Measurements from ENCODE around the gene KCNIP4. TPM values are rescaled to one million over a fixed set of nuclear protein-coding genes. Genes with fewer than 3 reads are reported as not detected.
A peak's percentile ranks its signal among the peaks of the same experiment; 100 is the strongest.

The KCNIP4 gene
- polyA plus RNA-seq, 4 donors: 10.6 to 18.3 (median 15.5) TPM

- DNase-seq (ENCODE audit: low read depth in 4 of 4, low spot score in 3 of 4): no peak
Measured at GRCh38 chr4:21628916-21629610, 319.5 kb downstream of the KCNIP4 start.

GRCh38 chr4:21628116-21628670, 320.4 kb downstream of the KCNIP4 start:
- no peak for DNase-seq (ENCODE audit: low read depth in 4 of 4, low spot score in 3 of 4)

GRCh38 chr4:21625447-21625846, 323.1 kb downstream of the KCNIP4 start:
- DNase-seq (ENCODE audit: low read depth in 4 of 4, low spot score in 3 of 4): no peak

- no peak for DNase-seq (ENCODE audit: low read depth in 4 of 4, low spot score in 3 of 4)
Measured at GRCh38 chr4:21605006-21605405, 343.6 kb downstream of the KCNIP4 start.

DNA sequence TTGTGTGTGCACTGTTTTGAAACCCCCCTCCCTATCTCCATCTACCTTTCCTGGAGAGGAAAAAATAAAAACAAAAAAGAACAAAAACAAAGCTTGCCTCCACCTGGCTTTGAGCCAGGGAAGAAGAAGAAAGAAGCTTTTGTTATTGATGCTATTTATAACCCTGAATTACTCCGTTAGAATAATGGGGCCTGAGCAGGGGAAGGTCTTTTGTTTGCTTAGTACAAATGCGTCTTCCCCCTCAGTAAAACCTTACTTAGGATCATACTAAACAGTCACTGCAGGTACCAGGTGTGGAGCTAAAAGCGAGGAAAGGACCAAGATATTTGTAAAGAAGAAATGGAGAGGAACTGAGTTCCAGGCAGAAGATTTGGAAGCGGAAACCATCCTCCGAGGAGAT, 352.1 kb downstream of the KCNIP4 start:
- no peak for DNase-seq (ENCODE audit: low read depth in 4 of 4, low spot score in 3 of 4)

- no peak for DNase-seq (ENCODE audit: low read depth in 4 of 4, low spot score in 3 of 4)
Measured at GRCh38 chr4:21593671-21594001, 354.9 kb downstream of the KCNIP4 start.

DNA sequence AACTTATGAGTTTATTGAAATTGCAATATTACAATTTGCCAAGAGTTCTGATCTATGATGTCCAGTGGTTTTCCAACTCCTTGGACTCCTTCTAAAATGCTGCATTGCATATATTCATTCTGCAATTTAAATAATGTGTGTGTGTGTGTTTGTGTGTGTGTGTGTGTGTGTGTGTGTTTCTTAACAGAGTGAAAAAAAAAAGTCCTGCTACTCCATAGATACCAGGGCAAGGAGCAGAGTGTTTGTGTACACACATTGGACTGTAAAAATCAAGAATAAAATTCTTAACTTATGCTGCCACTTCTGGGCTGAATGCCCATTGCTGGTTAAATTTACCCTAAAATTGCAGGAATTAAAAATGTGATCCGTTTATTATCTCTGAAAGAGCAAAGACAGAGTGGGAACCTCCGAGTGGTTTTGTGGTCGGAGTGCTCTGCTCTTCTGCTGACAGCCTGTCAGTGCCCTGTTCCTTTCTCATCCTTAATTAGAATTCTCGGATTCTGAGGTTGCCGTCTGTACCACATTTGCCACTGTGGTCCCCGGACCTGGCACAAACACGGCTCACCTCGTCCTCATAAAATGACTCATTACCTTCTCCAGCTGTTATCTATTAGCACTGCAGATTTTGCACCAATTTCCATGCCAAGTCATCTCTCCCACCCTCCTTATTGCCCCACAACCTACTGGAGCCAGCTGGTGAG, 355.5 kb downstream of the KCNIP4 start:
- DNase-seq (ENCODE audit: low read depth in 4 of 4, low spot score in 3 of 4): no peak

- DNase-seq (ENCODE audit: low read depth in 4 of 4, low spot score in 3 of 4): no peak
Measured at GRCh38 chr4:21577056-21577455, 371.5 kb downstream of the KCNIP4 start.

- no peak for DNase-seq (ENCODE audit: low read depth in 4 of 4, low spot score in 3 of 4)
Measured at GRCh38 chr4:21571100-21571499, 377.5 kb downstream of the KCNIP4 start.

- DNase-seq (ENCODE audit: low read depth in 4 of 4, low spot score in 3 of 4): no peak
Measured at GRCh38 chr4:21569638-21570037, 378.9 kb downstream of the KCNIP4 start.

GRCh38 chr4:21555083-21555482, 393.5 kb downstream of the KCNIP4 start:
- no peak for DNase-seq (ENCODE audit: low read depth in 4 of 4, low spot score in 3 of 4)

GRCh38 chr4:21554500-21554899, 394.1 kb downstream of the KCNIP4 start:
- DNase-seq (ENCODE audit: low read depth in 4 of 4, low spot score in 3 of 4): no peak

GRCh38 chr4:21554066-21554465, 394.5 kb downstream of the KCNIP4 start:
- no peak for DNase-seq (ENCODE audit: low read depth in 4 of 4, low spot score in 3 of 4)

DNA sequence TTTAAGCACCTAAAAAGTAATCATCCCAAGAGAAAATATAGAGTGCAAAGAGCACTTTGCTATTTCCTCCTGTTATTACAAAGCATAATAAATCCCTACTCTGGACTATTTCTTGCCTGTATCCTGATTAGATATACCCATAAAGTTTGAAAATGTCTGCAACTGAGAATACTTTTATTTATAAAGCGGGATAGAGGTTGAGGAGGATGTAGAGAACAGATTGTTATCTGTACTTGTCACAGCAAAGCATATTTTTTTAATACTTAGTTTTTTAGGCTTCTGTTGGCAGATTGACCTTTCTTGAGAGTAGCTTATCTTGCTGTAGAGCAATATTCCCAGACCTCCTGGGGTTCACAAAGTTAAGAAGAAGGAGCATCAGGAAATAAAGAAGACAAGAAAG, 396.1 kb downstream of the KCNIP4 start:
- no peak for DNase-seq (ENCODE audit: low read depth in 4 of 4, low spot score in 3 of 4)

- DNase-seq (ENCODE audit: low read depth in 4 of 4, low spot score in 3 of 4): no peak
Measured at GRCh38 chr4:21544955-21545354, 403.6 kb downstream of the KCNIP4 start.

DNA sequence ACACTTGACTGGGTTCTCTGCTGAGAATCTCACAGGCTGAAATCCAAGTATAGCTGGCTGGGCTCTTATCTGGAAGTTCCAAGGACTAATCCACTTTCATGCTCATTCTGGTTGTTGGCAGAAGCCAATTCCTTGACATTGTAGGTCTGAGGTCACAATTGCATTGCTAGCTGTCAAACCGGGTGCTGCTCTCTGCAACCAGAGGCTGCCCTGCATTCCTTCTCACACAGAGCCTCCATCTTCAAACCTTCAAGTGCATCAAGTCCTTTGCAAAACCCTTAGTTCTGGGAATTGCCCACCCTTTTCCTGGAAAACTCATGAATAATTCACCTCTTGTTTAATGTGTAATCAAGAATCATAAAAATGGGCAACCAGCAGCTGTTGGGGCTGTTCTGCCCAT, 404.2 kb downstream of the KCNIP4 start:
- peak in 2 of 4 donors; percentile 25 to 31 for DNase-seq (ENCODE audit: low read depth in 4 of 4, low spot score in 3 of 4)

- no peak for DNase-seq (ENCODE audit: low read depth in 4 of 4, low spot score in 3 of 4)
Measured at GRCh38 chr4:21543514-21543913, 405.1 kb downstream of the KCNIP4 start.

- DNase-seq (ENCODE audit: low read depth in 4 of 4, low spot score in 3 of 4): no peak
Measured at GRCh38 chr4:21535898-21536297, 412.7 kb downstream of the KCNIP4 start.

- no peak for DNase-seq (ENCODE audit: low read depth in 4 of 4, low spot score in 3 of 4)
Measured at GRCh38 chr4:21531048-21531447, 417.5 kb downstream of the KCNIP4 start.

DNA sequence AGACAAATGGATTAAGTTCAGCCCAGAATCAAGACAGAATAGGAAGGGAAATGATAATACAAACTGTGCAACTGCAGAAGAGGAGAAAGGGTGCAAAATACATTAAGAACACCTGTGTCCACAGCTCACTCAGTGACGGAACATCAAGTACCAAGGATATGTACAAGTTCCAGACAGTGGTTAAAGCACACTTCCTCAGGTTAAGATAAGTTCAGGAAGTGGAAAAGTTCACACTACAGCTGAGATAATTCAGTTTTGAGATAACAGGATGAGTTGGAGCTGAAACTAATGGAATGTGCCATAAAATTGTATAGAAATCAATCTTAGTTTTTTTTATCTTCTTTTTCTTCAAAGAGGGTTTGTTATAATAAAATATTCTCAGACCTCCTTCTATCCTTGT, 419.4 kb downstream of the KCNIP4 start:
- no peak for DNase-seq (ENCODE audit: low read depth in 4 of 4, low spot score in 3 of 4)

DNA sequence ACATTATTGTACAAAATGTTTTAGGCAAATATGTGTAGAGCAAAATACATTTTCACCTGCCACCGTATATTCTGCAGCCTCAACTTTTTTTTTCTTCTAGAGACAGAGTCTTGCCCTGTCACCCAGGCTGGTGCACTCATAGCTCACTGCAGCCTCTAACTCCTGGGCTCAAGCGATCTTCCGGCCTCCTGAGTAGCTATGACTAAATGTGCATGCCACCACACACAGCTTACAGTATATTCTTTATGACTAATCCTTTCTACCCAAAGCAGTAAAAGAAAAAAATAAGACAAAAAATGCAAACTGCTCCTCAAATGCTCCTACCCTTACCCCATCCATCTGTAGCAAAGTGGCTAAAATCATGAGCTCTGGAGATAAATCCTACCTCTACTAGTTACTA, 426.3 kb downstream of the KCNIP4 start:
- no peak for DNase-seq (ENCODE audit: low read depth in 4 of 4, low spot score in 3 of 4)

Data from right renal pelvis (tissue), 4 donors.